ENCODE data around the gene ODAD3.
A peak's percentile ranks its signal among the peaks of the same experiment; 100 is the strongest.
"Not testable (repeated sequence)": the region's sequence is repeated elsewhere in the genome, so short reads cannot be mapped to it uniquely, and the experiment has no call there.

The ODAD3 gene

GRCh38 chr19:11458912-11459311 lies 24.0 kb upstream of the ODAD3 start:
- DNase-seq: not testable (repeated sequence)

- DNase-seq: no peak
Measured at GRCh38 chr19:11458236-11458900, 23.4 kb upstream of the ODAD3 start.

DNA sequence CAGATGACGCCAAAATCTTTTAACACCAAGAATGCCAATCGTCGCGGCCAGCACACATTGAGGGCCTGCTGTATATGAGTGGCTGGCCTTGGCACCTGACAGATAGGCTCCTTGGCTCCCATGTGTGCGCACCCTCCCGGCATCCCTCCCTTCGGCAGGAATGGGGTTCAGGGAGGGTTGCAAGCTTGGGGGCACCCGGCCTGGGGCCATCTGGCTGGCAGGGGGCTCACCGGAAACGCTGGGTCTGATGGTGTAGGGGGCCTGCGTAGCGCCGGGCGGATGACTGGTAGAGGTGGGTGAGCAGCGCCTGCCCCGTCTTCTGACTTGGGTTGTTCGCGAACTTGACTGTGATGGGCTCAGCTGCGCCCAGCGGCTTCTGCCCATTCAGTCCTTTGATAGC lies 22.9 kb upstream of the ODAD3 start:
- no peak for DNase-seq

DNA sequence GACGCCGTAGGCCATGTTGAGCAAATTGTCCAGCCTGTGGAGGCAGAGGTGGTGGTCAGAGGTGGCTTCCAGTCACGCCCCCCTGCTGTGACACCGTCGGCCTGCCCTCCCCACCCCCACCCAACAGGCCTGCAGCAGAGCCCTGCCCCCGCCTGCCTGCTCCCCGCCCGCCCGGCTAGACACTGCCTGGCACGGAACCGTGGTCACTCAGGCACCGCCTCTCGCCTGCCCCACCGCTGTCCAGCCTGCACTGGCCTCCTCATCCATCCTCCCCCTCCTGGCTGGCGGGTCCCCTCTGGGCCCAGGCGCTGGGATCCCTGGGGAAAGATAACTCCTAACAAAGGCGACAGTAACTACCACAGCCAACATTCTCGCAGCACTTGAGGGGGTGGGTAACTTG lies 22.2 kb upstream of the ODAD3 start:
- no peak for DNase-seq

- no peak for DNase-seq
Measured at GRCh38 chr19:11456659-11457058, 21.7 kb upstream of the ODAD3 start.

DNA sequence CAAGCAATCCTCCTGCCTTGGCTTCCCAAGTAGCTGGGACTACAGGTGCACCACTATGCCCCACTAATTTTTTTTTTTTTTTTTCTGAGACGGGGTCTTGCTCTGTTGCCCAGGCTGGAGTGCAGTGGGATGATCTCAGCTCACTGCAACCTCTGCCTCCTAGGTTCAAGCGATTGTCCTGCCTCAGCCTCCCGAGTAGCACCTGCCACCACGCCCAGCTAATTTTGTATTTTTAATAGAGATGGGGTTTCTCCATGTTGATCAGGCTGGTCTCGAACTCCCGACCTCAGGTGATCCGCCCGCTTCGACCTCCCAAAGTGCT lies 20.3 kb upstream of the ODAD3 start:
- DNase-seq: not testable (repeated sequence)

DNA sequence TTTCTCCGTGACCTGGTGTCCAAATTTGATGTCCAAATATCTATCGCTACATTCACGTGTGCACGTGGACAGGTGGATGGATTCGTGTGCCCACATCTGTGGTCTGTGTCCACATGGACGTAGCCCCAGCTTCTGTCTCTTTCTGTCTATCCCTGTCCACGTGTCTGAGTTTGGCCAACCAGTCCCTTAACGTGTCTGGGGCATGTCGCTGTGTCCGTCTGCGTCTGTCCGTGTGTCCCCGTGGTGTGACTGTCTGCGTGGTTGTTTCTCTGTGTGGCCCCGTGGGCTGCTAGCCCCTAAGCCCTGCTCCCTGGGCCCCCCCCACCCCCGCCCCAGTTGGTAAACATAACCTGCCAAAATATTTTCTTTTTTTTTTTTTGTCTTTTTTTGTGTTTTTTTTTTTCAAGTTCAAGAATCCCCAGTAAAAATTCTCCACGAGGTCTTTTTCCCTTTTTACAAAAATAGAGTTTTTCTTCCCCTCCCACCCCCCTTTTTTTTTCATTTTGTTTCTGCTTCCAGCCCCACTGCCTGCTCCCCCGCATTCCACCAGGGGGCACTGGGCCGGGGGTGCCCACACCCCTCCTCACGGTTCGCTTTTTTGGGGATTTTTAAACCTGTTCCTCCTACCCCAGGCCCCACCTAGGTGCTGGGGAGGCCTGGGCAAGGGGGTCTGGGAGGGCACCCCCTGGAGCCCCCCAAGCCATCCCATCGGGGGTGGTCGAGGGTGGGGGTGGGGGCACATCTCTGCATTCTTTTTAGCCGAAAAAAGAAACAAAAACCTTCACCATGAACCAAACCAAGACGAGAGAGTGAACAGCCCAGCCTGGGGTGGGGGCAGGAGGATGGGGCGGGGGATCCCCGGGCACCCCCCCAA lies 18.8 kb upstream of the ODAD3 start:
- no peak for DNase-seq

GRCh38 chr19:11452620-11453310 lies 17.8 kb upstream of the ODAD3 start:
- no peak for DNase-seq

- DNase-seq: no peak
Measured at GRCh38 chr19:11451871-11452619, 17.1 kb upstream of the ODAD3 start.

DNA sequence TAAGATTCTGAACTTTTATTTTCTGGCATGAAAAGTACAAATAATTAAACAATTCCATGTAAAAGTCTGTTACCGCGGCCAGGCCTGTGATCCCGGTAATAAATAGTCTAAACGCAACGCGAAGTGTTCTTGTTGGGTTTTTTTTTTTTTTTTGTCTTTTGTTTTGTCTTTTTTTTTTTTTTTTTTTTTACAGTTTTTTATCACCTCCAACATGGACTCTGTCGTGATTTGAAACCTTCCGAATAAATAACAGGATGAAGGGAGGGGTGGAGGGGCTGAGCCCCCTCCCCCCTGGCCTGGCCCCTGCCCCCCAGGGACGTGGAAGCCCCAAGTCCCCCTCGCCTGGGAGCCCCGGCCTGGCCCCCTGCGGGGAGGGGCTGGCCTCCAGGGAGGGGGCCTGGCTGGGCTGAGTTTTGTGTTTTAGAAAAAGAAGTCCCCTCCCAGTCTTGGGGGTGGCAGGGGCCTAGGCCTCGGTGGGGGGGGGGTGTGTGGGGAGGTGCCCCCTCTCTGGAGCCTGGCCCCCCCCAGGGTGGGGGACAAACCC lies 16.5 kb upstream of the ODAD3 start:
- no peak for DNase-seq

DNA sequence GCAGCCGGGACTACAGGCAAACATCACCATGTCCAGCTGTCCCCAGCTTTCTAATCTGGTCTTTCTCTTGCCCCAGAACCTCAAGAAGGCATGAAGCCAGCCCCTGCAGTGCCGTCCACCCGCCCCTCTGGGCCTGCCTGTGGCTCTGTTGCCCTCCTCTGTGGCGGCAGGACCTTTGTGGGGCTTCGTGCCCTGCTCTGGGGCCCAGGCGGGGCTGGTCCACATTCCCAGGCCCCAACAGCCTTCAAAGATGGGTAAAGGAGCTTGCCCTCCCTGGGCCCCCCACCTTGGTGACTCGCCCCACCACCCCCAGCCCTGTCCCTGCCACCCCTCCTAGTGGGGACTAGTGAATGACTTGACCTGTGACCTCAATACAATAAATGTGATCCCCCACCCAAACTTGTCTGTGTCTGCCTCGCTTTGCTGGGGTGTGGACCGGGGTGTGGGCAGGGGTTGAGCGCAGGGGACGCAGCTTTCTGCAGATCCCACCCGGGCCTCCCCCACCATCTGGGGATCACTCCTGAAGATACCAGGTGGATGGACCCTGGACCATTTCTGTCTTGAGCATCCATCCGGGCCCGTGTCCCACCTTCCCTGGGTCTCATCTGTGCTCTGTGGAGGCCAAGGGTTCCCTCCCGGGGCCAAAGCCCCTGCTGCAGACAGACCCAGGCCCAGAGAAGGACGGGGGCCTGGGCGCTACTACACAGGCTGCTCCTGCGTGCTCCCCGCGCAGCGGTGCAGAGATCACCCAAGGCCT lies 15.8 kb upstream of the ODAD3 start:
- no peak for DNase-seq

GRCh38 chr19:11448923-11449554 lies 14.1 kb upstream of the ODAD3 start:
- DNase-seq: no peak

DNA sequence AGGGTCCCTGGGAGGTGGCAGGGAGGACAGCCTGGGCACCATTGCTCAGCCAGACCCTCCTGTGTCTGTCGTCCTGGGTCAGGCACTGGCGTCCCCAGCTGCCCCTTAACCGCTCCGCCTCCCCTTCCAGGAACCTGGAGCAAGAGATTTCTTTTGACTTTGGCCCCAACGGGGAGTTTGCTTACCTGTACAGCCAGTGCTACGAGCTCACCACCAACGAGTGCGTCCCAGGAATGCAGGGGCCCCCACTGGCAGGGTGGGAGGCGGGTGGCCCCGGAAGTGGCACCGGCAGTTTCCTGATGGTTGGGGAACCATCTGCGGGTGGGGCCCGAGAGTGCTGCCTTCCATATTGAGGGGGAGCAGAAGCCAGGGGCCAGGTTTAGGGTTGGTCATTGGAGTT lies 13.5 kb upstream of the ODAD3 start:
- no peak for DNase-seq

DNA sequence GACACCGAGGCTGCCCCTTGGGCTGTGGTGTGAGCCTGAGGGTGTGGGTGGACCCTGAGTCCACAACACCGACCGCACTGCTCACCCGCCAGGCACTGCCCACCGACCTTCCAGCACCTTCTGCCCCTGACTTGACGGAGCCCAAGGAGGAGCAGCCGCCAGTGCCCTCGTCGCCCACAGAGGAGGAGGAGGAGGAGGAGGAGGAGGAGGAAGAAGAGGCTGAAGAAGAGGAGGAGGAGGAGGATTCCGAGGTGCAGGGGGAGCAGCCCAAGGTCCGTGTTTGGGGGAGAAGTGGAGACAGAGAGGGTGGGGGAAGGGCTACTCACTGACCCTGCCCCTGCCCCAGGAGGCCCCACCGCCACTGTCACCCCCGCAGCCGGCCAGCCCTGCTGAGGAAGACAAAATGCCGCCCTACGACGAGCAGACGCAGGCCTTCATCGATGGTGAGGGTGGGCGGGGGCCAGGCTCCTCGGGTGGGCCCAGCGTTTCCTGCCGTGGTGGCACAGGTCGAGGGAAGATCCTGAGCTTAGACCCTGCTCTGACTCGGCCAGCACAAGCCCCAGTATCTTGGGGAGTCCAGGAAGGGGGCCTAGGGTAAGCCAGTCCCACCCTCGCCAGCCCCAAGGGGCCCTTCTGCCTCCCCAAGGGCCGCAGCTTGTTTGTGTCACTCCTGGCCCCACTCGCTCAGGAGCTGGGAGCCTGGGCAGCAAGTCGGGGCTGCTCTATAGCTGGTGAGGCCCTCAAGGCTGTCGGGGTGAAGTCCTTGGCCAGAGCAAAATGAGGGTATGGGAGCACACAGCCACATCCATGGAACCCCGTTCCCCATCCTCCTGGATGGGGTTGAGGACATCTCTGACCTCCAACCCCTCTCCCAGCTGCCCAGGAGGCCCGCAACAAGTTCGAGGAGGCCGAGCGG lies 12.7 kb upstream of the ODAD3 start:
- no peak for DNase-seq

GRCh38 chr19:11446652-11447301 lies 11.9 kb upstream of the ODAD3 start:
- peak; percentile 24 to 74 for DNase-seq

DNA sequence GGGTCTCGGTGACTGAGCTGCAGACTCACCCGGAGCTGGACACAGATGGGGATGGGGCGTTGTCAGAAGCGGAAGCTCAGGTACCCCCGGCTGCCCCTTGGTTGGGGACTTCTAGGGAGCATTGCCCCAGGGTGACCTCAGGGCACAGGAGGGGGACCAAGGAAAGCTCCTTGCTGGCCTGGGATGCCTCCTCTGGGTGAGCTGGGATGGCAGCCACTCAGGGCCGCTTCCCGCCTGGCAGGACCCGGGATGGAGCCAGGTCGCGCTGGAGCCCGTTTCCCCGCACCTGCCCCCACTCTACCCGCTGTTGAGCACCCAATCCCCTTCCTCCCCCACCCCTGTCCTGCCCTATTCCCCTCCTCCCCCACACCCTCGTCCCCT lies 11.3 kb upstream of the ODAD3 start:
- DNase-seq: no peak

- no peak for DNase-seq
Measured at GRCh38 chr19:11445141-11445540, 10.2 kb upstream of the ODAD3 start.

GRCh38 chr19:11444059-11444458 lies 9.1 kb upstream of the ODAD3 start:
- no peak for DNase-seq

DNA sequence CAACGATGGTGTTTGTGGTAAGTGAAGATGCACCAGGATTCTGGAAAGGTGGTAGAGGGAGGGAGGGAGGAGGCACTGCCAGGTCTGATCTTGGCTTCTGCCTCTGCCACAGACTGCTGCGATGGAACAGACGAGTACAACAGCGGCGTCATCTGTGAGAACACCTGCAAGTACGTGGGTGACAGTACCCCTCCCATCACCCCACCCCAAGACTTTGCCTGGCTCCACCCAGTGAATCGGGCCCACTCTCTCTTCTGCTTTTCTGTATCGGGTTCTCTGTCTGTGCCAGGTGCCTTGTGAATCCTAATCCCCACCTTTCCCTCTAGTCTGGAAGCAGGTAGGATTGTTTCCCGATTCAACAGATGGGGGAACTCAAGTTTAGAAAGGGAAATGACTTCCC lies 3.0 kb upstream of the ODAD3 start:
- no peak for DNase-seq

- peak in 1 of 2 donors; percentile 37 for DNase-seq
Measured at GRCh38 chr19:11435833-11436313, 952 bp upstream of the ODAD3 start.

Measured in inflammatory macrophage treated with lipopolysaccharide for 1 hour (primary cell).